ENCODE measurements around the gene STARD5.
"Not testable (repeated sequence)": the region's sequence is repeated elsewhere in the genome, so short reads cannot be mapped to it uniquely, and the experiment has no call there.

STARD5 gene

DNA sequence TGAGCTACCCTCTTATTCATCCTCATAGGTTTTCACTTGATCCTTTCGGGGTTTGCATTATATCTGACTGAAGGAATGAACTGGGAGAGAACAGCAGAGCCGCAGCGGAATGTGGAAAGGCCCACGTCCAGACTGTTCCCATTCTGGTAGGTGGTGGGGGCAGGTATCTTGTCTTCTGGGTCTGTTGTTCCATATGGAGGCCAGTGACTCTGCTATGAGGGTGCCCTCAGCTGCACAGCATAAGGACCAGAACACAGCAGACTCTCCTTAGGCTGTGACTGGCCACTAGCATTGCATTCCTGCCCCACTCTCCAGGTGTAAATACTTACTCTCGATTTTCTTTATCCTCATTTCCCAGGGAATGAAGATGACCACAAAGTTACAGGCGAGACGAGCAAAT lies 38.0 kb upstream of the STARD5 start:
- TF ChIP-seq, protein P1, sequence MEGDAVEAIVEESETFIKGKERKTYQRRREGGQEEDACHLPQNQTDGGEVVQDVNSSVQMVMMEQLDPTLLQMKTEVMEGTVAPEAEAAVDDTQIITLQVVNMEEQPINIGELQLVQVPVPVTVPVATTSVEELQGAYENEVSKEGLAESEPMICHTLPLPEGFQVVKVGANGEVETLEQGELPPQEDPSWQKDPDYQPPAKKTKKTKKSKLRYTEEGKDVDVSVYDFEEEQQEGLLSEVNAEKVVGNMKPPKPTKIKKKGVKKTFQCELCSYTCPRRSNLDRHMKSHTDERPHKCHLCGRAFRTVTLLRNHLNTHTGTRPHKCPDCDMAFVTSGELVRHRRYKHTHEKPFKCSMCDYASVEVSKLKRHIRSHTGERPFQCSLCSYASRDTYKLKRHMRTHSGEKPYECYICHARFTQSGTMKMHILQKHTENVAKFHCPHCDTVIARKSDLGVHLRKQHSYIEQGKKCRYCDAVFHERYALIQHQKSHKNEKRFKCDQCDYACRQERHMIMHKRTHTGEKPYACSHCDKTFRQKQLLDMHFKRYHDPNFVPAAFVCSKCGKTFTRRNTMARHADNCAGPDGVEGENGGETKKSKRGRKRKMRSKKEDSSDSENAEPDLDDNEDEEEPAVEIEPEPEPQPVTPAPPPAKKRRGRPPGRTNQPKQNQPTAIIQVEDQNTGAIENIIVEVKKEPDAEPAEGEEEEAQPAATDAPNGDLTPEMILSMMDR (IDR thresholded peaks at IDR 0.05; ENCODE audit: extremely low read depth, missing control alignments), result no peak
- no peak for DNase-seq (ENCODE audit: low spot score)

DNA sequence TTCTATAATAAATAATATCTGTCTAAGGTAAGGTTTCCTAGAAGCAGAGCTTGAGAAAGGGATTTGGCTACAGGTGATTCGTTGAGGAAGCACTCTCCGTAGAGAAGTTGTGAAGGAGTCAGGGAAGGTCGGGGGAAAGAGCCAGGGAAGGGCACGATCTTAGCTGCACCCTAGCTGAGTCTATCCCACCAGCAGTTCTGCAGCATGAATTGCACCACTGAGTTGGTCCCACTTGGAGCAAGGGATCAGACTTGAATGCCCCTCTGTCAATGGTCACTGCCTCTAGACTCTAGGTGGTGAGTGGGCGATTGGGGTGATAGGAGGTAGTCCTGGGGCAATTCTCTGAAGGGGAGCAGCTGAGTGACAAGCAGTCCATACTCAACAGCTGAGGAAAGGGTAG lies 36.5 kb upstream of the STARD5 start:
- TF ChIP-seq, protein P1 (IDR thresholded peaks at IDR 0.05; ENCODE audit: extremely low read depth, missing control alignments), result no peak
- no peak for DNase-seq (ENCODE audit: low spot score)

DNA sequence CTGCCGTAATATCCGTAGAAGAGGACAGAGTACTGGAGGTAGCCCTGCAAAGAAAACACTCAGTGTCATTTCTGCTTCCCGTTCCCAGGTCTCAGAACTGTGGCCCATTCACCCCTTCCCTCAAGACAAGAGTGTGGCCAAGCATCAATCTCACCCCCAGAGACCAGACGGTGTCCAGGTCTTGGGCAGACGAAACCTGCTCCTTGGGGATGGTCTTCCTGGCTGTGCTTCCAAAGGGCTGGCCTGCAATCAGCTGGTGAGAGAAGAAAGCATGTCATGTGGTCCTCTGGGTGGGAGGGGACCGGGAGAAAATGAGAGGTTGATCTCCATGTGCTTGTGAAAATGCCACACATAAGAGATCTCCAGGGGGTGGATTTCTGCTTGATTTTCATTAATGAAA lies 34.3 kb upstream of the STARD5 start:
- no peak for DNase-seq (ENCODE audit: low spot score)
- TF ChIP-seq, protein P1 (IDR thresholded peaks at IDR 0.05; ENCODE audit: extremely low read depth, missing control alignments), result no peak

DNA sequence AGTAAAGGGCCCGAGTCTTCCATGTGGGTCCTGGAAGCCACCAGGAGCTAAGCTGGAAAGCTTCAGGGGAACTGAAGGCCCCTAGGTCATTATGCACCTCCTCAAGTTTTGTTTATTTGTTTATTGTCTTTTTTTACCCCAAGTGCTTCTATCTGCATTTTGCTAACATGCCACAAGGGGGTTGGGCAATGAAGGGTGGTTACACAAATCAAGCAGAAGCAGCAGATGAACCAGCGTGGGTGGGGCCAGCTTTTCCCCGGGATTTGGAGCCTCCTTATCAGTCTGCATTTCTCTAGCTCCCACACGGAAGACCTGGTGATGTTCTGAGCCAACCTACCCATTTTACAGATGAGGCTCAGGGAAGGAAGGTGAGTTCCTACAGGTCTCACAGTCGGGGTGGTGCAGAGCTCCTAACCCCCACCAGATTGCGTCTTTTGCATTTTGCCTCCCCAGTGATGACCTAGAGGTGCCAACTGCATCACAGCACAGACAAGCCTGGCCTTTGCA lies 33.3 kb upstream of the STARD5 start:
- DNase-seq (ENCODE audit: low spot score), result no peak
- TF ChIP-seq, protein P1 (IDR thresholded peaks at IDR 0.05; ENCODE audit: extremely low read depth, missing control alignments), result no peak

DNA sequence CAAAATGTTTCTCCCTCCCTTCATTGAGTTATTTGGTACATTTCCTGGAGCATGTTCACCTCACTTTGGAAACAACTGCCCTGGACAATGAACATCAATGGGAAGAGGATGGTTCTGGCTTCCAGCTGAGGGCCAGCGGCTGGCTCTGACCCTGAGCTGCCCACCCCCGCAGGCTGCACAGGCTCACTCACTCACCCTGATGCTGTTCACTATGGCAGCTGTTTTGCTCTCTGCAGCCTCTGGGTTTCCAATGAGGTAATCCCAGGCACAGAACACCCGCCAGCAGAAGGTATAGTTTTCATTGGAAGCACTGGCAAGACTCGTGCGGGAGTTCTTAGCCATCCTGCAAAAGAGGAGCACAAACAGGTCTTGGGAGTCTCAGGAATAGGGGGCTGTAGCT lies 32.3 kb upstream of the STARD5 start:
- TF ChIP-seq, protein P1 (IDR thresholded peaks at IDR 0.05; ENCODE audit: extremely low read depth, missing control alignments), result no peak

DNA sequence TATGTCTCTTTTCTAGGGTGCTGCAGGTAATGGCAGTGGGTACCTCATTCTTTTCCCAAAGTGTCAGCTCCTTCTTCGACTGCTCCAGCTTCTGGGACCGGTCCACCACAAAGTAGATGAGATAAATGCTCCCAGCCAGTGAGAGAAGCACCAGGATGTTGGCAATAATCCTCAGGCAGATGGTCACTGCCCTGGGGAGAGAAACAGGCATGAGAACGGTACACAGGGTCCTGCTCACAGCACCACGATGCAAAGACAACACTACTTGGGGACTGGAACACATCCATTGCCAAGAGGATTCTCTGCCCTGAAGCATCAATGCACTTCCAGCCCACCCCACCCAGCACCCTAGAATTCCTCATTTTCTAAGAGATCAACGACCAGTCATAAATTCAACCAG lies 27.7 kb upstream of the STARD5 start:
- TF ChIP-seq, protein P1 (IDR thresholded peaks at IDR 0.05; ENCODE audit: extremely low read depth, missing control alignments), result no peak
- DNase-seq (ENCODE audit: low spot score), result no peak

More for the DNA sequence above, 32.3 kb upstream of the STARD5 start:
- DNase-seq (ENCODE audit: low spot score), result no peak

DNA sequence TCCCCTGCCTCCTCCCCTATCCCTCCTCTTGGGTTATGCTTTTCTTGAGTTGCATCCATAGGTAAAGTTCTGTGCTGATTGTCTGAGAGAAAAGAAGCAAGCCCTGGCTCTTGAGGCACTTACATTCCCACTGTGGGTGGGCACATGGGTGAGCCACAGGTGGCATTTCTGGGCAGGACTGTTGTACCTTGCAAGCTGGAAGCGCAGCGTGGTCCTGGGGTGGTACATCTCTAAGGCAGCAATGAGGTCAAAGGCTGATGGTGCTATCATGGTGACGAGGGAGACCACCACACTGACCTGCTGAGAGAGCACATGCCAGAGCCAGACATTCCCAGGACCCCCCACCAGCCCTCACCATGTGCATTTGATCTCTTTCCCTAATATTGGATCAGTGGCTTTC lies 25.3 kb upstream of the STARD5 start:
- TF ChIP-seq, protein P1 (IDR thresholded peaks at IDR 0.05; ENCODE audit: extremely low read depth, missing control alignments), result no peak
- no peak for DNase-seq (ENCODE audit: low spot score)

DNA sequence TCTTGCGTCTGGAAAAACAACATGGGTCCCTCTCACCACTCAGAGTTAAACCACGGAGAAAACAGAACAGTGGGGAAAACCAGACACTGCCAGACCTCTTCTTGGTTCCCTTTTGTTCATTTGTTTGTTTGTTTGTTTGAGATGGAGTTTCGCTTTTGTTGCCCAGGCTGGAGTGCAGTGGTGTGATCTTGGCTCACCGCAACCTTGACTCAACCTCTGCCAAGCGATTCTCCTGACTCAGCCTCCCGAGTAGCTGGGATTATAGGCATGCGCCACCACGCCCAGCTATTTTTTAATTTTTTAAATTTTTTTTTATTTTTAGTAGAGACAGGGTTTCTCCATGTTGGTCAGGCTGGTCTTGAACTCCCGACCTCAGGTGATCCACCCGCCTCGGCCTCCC lies 24.8 kb upstream of the STARD5 start:
- not testable (repeated sequence) for DNase-seq (ENCODE audit: low spot score)
